H1 (cell line): ENCODE measurements around the gene STXBP4. TPM values are rescaled to one million over a fixed set of nuclear protein-coding genes. Genes with fewer than 3 reads are reported as not detected.

ENCODE experiments used
- CBX5 ChIP-seq: fragments of 300-800, 300-1000 bp; sonication (generic); IDR thresholded peaks from 2 replicates; pipeline ENCODE4 v1.7.1; 2016; ENCODE audit warnings: antibody characterized with exemption, low read length, low read depth
- NRF1 ChIP-seq: IDR thresholded peaks from 2 replicates; pipeline ENCODE4 v1.6.1; 2011; ENCODE audit warnings: mild to moderate bottlenecking, low read depth, low read length, improper control_type of control experiment
- POLR2AphosphoS5 ChIP-seq: IDR thresholded peaks from 2 replicates; pipeline ENCODE4 v1.6.1; 2011; ENCODE audit warnings: low read depth, low read length
- RBBP5 ChIP-seq: IDR thresholded peaks from 2 replicates; pipeline ENCODE4 v1.7.1; 2012; ENCODE audit warnings: low read depth, mild to moderate bottlenecking, inconsistent platforms, low read length, moderate library complexity, borderline replicate concordance
- TAF1 ChIP-seq: IDR thresholded peaks from 2 replicates; pipeline ENCODE4 v1.6.1; 2011; ENCODE audit warnings: mild to moderate bottlenecking, low read depth, low read length
- TAF7 ChIP-seq: optimal IDR thresholded peaks from 2 replicates; pipeline ENCODE3; 2011; ENCODE audit warnings: low read depth, mild to moderate bottlenecking, inconsistent platforms, low read length, moderate library complexity, borderline replicate concordance
- polyA plus RNA-seq, 7 experiments: library from polyadenylated mRNA; depleted of rRNA in 3 of 7; stranded (reverse) in 5 of 7; unstranded in 2 of 7; fragments of >200 nt in 5 of 7; fragments of 200-250 nt in 2 of 7; gene quantifications; 1 replicate in 5 of 7; 2 replicates in 1 of 7; 4 replicates in 1 of 7; pipeline versions ENCODE4 v1.2.1 to v1.2.3, GENCODE V29; 2011 to 2013; ENCODE audit warnings: missing spikeins in 2 of 7, mixed read lengths in 2 of 7
- total RNA-seq: library from RNA; stranded (reverse); fragmentation: NEBNext Ultra II Directional; extraction: Animal tissue kit (Norgen Biotek cat#: 25700); gene quantifications from 2 replicates; pipeline ENCODE4 v1.2.1, GENCODE V29; 2021

STXBP4 gene
- total and polyA plus RNA-seq, 2 of the 8 experiments (the other 6 are each of a cell fraction or from before 2014, with no cell fraction given) = 3.2 to 18.5 TPM

- no peak for TF ChIP-seq RBBP5
- no peak for TF ChIP-seq CBX5
- TF ChIP-seq NRF1 = no peak
- no peak for TF ChIP-seq TAF7
- no peak for TF ChIP-seq POLR2AphosphoS5
- TF ChIP-seq TAF1 = no peak
Measured at GRCh38 chr17:54977744-54978143, 9.2 kb downstream of the STXBP4 start (continued).
